ENCODE data around the gene YPEL1. TPM values are rescaled to one million over a fixed set of nuclear protein-coding genes. Genes with fewer than 3 reads are reported as not detected.

YPEL1 gene
- total RNA-seq, 1 experiment from 2014 or later = 3.1 TPM

- TF ChIP-seq, protein P1, sequence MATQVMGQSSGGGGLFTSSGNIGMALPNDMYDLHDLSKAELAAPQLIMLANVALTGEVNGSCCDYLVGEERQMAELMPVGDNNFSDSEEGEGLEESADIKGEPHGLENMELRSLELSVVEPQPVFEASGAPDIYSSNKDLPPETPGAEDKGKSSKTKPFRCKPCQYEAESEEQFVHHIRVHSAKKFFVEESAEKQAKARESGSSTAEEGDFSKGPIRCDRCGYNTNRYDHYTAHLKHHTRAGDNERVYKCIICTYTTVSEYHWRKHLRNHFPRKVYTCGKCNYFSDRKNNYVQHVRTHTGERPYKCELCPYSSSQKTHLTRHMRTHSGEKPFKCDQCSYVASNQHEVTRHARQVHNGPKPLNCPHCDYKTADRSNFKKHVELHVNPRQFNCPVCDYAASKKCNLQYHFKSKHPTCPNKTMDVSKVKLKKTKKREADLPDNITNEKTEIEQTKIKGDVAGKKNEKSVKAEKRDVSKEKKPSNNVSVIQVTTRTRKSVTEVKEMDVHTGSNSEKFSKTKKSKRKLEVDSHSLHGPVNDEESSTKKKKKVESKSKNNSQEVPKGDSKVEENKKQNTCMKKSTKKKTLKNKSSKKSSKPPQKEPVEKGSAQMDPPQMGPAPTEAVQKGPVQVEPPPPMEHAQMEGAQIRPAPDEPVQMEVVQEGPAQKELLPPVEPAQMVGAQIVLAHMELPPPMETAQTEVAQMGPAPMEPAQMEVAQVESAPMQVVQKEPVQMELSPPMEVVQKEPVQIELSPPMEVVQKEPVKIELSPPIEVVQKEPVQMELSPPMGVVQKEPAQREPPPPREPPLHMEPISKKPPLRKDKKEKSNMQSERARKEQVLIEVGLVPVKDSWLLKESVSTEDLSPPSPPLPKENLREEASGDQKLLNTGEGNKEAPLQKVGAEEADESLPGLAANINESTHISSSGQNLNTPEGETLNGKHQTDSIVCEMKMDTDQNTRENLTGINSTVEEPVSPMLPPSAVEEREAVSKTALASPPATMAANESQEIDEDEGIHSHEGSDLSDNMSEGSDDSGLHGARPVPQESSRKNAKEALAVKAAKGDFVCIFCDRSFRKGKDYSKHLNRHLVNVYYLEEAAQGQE (IDR thresholded peaks at IDR 0.05; ENCODE audit: low read depth) = no peak
- no peak for TF ChIP-seq CBX3 (IDR thresholded peaks at IDR 0.05; ENCODE audit: low read depth)
Observed at GRCh38 chr22:21684492-21685163, 51.0 kb downstream of the YPEL1 start (continued).

- no peaks in the 10 kb centered on the region for H3K79me2 ChIP-seq (ENCODE audit: insufficient read depth, low read length)
- DNase-seq (ENCODE audit: low read depth, low spot score) (no peak), ATAC-seq (no peak)
- ChIA-PET CTCF (no interaction called here), POLR2A (no interaction called here), RAD21 (ENCODE audit: low non-redundant PET in 1 of 2, low total read pairs in 2 of 2, uncharacterized antibody in 2 of 2, unreplicated experiment in 2 of 2) (no interaction called here)
- H4K20me1 ChIP-seq (ENCODE audit: insufficient read depth) = no peaks in the 10 kb centered on the region
- H3K4me3 ChIP-seq (replicated peaks in 1 of 2; ENCODE audit: low read depth in 1 of 2, low read length in 2 of 2) = no peak overlapping the region
- H3K36me3 ChIP-seq (ENCODE audit: control insufficient read depth in 1 of 2, insufficient read depth in 2 of 2, low read length in 2 of 2) = peaks cover 7 to 9% of the 10 kb centered on the region in 2 experiments; a peak in 3 of 4 replicates
- no peak overlapping the region for H3K9ac ChIP-seq (ENCODE audit: low read length)
- intact Hi-C loops (cut with micrococcal nuclease) = no loop called here
- H3K27me3 ChIP-seq (ENCODE audit: insufficient read depth, low read length) = no peaks in the 10 kb centered on the region
- TF ChIP-seq YY1 (IDR thresholded peaks at IDR 0.05; ENCODE audit: extremely low read depth, insufficient replicate concordance, low read depth, low read length) (no peak), EZH2 (IDR thresholded peaks at IDR 0.05) (no peak), TCF7L2 (IDR thresholded peaks at IDR 0.05; ENCODE audit: borderline replicate concordance, extremely low read depth, insufficient read depth, insufficient read length) (no peak), CEBPB (IDR thresholded peaks at IDR 0.05; ENCODE audit: low read depth) (no peak), FOSL1 (IDR thresholded peaks at IDR 0.05; ENCODE audit: low read depth) (no peak), JUND (IDR thresholded peaks at IDR 0.05) (no peak), EZH2phosphoT487 (IDR thresholded peaks at IDR 0.05; ENCODE audit: borderline replicate concordance) (no peak), ELF1 (IDR thresholded peaks at IDR 0.05; ENCODE audit: borderline replicate concordance, low read depth) (no peak), ZFX (IDR thresholded peaks at IDR 0.05) (no peak), SRF (IDR thresholded peaks at IDR 0.05; ENCODE audit: low read depth) (no peak), POLR2AphosphoS5 (IDR thresholded peaks at IDR 0.05; ENCODE audit: low read depth, low read length) (no peak)
- TF ChIP-seq, protein P2, sequence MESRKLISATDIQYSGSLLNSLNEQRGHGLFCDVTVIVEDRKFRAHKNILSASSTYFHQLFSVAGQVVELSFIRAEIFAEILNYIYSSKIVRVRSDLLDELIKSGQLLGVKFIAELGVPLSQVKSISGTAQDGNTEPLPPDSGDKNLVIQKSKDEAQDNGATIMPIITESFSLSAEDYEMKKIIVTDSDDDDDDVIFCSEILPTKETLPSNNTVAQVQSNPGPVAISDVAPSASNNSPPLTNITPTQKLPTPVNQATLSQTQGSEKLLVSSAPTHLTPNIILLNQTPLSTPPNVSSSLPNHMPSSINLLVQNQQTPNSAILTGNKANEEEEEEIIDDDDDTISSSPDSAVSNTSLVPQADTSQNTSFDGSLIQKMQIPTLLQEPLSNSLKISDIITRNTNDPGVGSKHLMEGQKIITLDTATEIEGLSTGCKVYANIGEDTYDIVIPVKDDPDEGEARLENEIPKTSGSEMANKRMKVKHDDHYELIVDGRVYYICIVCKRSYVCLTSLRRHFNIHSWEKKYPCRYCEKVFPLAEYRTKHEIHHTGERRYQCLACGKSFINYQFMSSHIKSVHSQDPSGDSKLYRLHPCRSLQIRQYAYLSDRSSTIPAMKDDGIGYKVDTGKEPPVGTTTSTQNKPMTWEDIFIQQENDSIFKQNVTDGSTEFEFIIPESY (IDR thresholded peaks at IDR 0.05; ENCODE audit: extremely low read depth, insufficient replicate concordance, low read length) = no peak
- TF ChIP-seq, protein P3, sequence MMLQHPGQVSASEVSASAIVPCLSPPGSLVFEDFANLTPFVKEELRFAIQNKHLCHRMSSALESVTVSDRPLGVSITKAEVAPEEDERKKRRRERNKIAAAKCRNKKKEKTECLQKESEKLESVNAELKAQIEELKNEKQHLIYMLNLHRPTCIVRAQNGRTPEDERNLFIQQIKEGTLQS (IDR thresholded peaks at IDR 0.05) = no peak
- peaks cover 0 to 6% of the 10 kb centered on the region in 2 experiments; a peak in 1 of 4 replicates for H3K4me1 ChIP-seq (ENCODE audit: control insufficient read depth in 1 of 2, insufficient read depth in 2 of 2, low read length in 2 of 2)
- no peaks in the 10 kb centered on the region for H3K9me2 ChIP-seq (ENCODE audit: insufficient read depth)
- H3K27ac ChIP-seq (ENCODE audit: low read depth, low read length) = no peak overlapping the region
- no peak overlapping the region for H3K4me2 ChIP-seq (ENCODE audit: low read length)
- no TSS peak for BruUV-seq (replicated peaks)
- no peaks in the 10 kb centered on the region for H3K9me3 ChIP-seq (ENCODE audit: control insufficient read depth in 1 of 2, insufficient read depth in 1 of 2, low read depth in 1 of 2, low read length in 2 of 2)
- H2AFZ ChIP-seq (ENCODE audit: low read depth, low read length, poor library complexity, severe bottlenecking) = no peak overlapping the region
Observed at GRCh38 chr22:21683401-21683811, 52.2 kb downstream of the YPEL1 start.
